ENCODE data around the gene ANKRD13D.

GRCh38 chr11:67286621-67287333 is 2.3 kb upstream of the ANKRD13D start:
- TF ChIP-seq, protein P1, sequence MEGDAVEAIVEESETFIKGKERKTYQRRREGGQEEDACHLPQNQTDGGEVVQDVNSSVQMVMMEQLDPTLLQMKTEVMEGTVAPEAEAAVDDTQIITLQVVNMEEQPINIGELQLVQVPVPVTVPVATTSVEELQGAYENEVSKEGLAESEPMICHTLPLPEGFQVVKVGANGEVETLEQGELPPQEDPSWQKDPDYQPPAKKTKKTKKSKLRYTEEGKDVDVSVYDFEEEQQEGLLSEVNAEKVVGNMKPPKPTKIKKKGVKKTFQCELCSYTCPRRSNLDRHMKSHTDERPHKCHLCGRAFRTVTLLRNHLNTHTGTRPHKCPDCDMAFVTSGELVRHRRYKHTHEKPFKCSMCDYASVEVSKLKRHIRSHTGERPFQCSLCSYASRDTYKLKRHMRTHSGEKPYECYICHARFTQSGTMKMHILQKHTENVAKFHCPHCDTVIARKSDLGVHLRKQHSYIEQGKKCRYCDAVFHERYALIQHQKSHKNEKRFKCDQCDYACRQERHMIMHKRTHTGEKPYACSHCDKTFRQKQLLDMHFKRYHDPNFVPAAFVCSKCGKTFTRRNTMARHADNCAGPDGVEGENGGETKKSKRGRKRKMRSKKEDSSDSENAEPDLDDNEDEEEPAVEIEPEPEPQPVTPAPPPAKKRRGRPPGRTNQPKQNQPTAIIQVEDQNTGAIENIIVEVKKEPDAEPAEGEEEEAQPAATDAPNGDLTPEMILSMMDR (conservative IDR thresholded peaks at IDR 0.05; ENCODE audit: low read depth, low read length) = peak; percentile 40
- TF ChIP-seq EZH2phosphoT487 (IDR thresholded peaks at IDR 0.05; ENCODE audit: borderline replicate concordance, low read length) (no peak), EZH2 (IDR thresholded peaks at IDR 0.05; ENCODE audit: low read length, unreplicated experiment) (no peak)
